Liver (tissue), 9 donors: ENCODE measurements around the gene P4HA2. TPM values are rescaled to one million over a fixed set of nuclear protein-coding genes. Genes with fewer than 3 reads are reported as not detected.

Experiments
- DNase-seq: peaks from one replicate; pipeline ENCODE4 v3.0.0-alpha.2; 2017; ENCODE audit warnings: low spot score
- H3K27ac ChIP-seq, 2 donors: one replicate each; pipeline ENCODE4 v1.7.0; 2013; ENCODE audit warnings: inconsistent platforms in 2 of 2, low read length in 2 of 2, control low read depth in 1 of 2, low read depth in 1 of 2, mild to moderate bottlenecking in 1 of 2
- H3K27me3 ChIP-seq, 4 donors: one replicate each; pipeline versions ENCODE4 v1.6.1 to v1.7.0; 2013; ENCODE audit warnings: low read length in 3 of 4, inconsistent platforms in 1 of 4, mild to moderate bottlenecking in 1 of 4, moderate library complexity in 1 of 4; ENCODE audit not compliant: control insufficient read depth in 4 of 4, insufficient read depth in 4 of 4
- H3K36me3 ChIP-seq, 4 donors: one replicate each; pipeline versions ENCODE4 v1.6.1 to v1.7.0; 2013; ENCODE audit warnings: low read length in 3 of 4, mild to moderate bottlenecking in 3 of 4, low read depth in 1 of 4, moderate library complexity in 1 of 4; ENCODE audit not compliant: control insufficient read depth in 4 of 4, insufficient read depth in 3 of 4
- H3K4me1 ChIP-seq, 4 donors: one replicate each; pipeline versions ENCODE4 v1.6.1 to v1.7.0; 2013; ENCODE audit warnings: low read length in 3 of 4, mild to moderate bottlenecking in 3 of 4, moderate library complexity in 1 of 4; ENCODE audit not compliant: control insufficient read depth in 4 of 4, insufficient read depth in 4 of 4
- H3K4me3 ChIP-seq, 3 donors: one replicate each; pipeline versions ENCODE4 v1.6.1 to v1.7.0; 2013; ENCODE audit warnings: low read length in 3 of 3, control low read depth in 1 of 3, low read depth in 1 of 3, mild to moderate bottlenecking in 1 of 3
- H3K9ac ChIP-seq, 2 donors: one replicate each; pipeline ENCODE4 v1.7.0; 2013; ENCODE audit warnings: low read length in 2 of 2, mild to moderate bottlenecking in 2 of 2, moderate library complexity in 2 of 2, control low read depth in 1 of 2, low read depth in 1 of 2
- H3K9me3 ChIP-seq, 4 donors: one replicate each; pipeline versions ENCODE4 v1.6.1 to v1.7.0; 2013; ENCODE audit warnings: low read length in 3 of 4; ENCODE audit not compliant: control insufficient read depth in 4 of 4
- EGR1 ChIP-seq, 2 donors: IDR thresholded peaks; 2 replicates each; pipeline ENCODE4 v1.6.1; 2016 to 2018; ENCODE audit warnings: antibody characterized with exemption in 2 of 2, low read depth in 2 of 2
- FOXA1 ChIP-seq: IDR thresholded peaks from 2 replicates; pipeline ENCODE4 v1.6.1; 2016; ENCODE audit warnings: antibody characterized with exemption
- FOXA2 ChIP-seq: IDR thresholded peaks from 2 replicates; pipeline ENCODE4 v1.6.1; 2016; ENCODE audit warnings: antibody characterized with exemption
- GABPA ChIP-seq, 2 donors: IDR thresholded peaks in 1 of 2; conservative IDR thresholded peaks in 1 of 2; 2 replicates each; pipeline ENCODE4 v1.6.1; 2016; ENCODE audit warnings: antibody characterized with exemption in 2 of 2, mild to moderate bottlenecking in 1 of 2, moderate library complexity in 1 of 2
- HNF4A ChIP-seq, 2 donors: conservative IDR thresholded peaks; 2 replicates each; pipeline ENCODE4 v1.6.1; 2016; ENCODE audit warnings: antibody characterized with exemption in 2 of 2, mild to moderate bottlenecking in 2 of 2
- HNF4G ChIP-seq: IDR thresholded peaks from 2 replicates; pipeline ENCODE4 v1.6.1; 2016; ENCODE audit warnings: antibody characterized with exemption
- JUND ChIP-seq, 2 donors: IDR thresholded peaks; 2 replicates each; pipeline ENCODE4 v1.6.1; 2016; ENCODE audit warnings: antibody characterized with exemption in 2 of 2
- NR2F2 ChIP-seq: IDR thresholded peaks from 2 replicates; pipeline ENCODE4 v1.6.1; 2016; ENCODE audit warnings: antibody characterized with exemption
- RAD21 ChIP-seq, 2 donors: IDR thresholded peaks; 2 replicates each; pipeline ENCODE4 v1.6.1; 2016; ENCODE audit warnings: antibody characterized with exemption in 2 of 2, mild to moderate bottlenecking in 2 of 2
- RXRA ChIP-seq, 2 donors: IDR thresholded peaks; 2 replicates each; pipeline ENCODE4 v1.6.1; 2017 to 2018; ENCODE audit warnings: antibody characterized with exemption in 2 of 2, mild to moderate bottlenecking in 1 of 2
- SP1 ChIP-seq: IDR thresholded peaks from 2 replicates; pipeline ENCODE4 v1.6.1; 2018; ENCODE audit warnings: antibody characterized with exemption, mild to moderate bottlenecking
- TAF1 ChIP-seq: conservative IDR thresholded peaks from 2 replicates; pipeline ENCODE4 v1.6.1; 2016; ENCODE audit warnings: antibody characterized with exemption, mild to moderate bottlenecking
- YY1 ChIP-seq: IDR thresholded peaks from 2 replicates; pipeline ENCODE4 v1.6.1; 2016; ENCODE audit warnings: antibody characterized with exemption, mild to moderate bottlenecking
- WGBS: extraction: QIAGEN DNeasy Blood & Tissue Kit; methylation state at CpG from one replicate; pipeline ENCODE4 v1.1.7; 2013; 5-methylcytosine and 5-hydroxymethylcytosine counted together
- polyA plus RNA-seq, 2 donors: library from polyadenylated mRNA; stranded (reverse) in 1 of 2; unstranded in 1 of 2; fragments of 200-250 nt in 1 of 2; fragments of >200 nt in 1 of 2; fragmentation: Nextera tagmentation in 1 of 2; extraction: Ambion mirVana in 1 of 2; gene quantifications; one replicate each; pipeline versions ENCODE4 v1.2.1 to v1.2.3, GENCODE V29; 2013 to 2015
- total RNA-seq, 2 donors: library from RNA; depleted of rRNA; stranded (reverse); fragments of >200 nt; gene quantifications; one replicate each; pipeline ENCODE4 v1.2.3, GENCODE V29; 2014
- TF ChIP-seq, protein P1 (sequence below): IDR thresholded peaks from 2 replicates; pipeline ENCODE4 v1.6.1; 2016; ENCODE audit warnings: antibody characterized with exemption
- TF ChIP-seq, protein P2 (sequence below): IDR thresholded peaks from 2 replicates; pipeline ENCODE4 v1.6.1; 2016; ENCODE audit warnings: antibody characterized with exemption
- TF ChIP-seq, protein P3 (sequence below): fragments of 150-350 bp; IDR thresholded peaks from 2 replicates; pipeline ENCODE4 v1.5.1; 2017; ENCODE audit warnings: improper control_type of control experiment, low read depth, low read length; ENCODE audit not compliant: missing input control
- TF ChIP-seq, protein P4 (sequence below): IDR thresholded peaks from 2 replicates; pipeline ENCODE4 v1.6.1; 2016; ENCODE audit warnings: antibody characterized with exemption, mild to moderate bottlenecking
- donor health status: healthy.
- donor health status: healthy.
- donor health status: healthy.
- donor health status: healthy.
- donor health status: healthy.

Gene P4HA2
- total and polyA plus RNA-seq, 4 donors = 4.6 to 7.9 (median 6.1) TPM

DNA sequence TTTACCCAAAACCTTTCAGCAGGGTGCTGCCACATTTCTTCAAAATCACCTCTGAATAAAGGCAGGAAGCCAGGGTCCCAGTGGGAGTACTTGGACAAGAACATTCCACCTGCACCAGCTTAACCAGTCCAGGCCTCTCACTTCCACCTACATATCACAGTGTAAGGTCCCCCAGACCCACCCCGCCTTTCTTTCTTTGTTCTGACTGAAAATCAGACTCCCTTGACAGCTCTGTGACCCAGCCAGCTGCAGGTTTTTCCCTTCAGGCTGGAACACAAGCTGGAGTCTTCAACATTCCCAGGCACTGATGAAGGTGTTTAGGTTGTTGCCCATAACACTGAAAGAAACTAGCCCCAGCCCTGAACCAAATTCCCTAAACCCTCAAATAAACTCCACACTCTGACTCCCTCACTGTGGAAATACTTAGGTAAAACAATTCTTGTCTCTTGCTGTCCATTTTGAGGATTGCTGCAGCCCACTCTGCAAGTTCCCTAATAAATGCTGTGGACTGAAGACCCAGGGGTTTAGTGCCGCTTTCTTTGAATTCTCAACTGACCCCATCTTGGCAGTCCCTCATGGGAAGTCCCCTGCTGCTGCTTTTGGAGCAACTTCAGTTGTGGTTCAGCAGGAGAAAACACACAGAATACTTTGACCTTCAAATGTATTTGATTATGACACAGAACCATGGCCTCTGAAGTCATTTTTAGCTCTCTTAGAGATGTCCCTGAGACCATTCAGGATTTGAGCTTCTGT is 24.8 kb downstream of the P4HA2 start:
- TF ChIP-seq HNF4G (no peak), JUND (IDR thresholded peaks at IDR 0.05) (no peak), HNF4A (conservative IDR thresholded peaks at IDR 0.05) (no peak), NR2F2 (no peak), TAF1 (no peak), FOXA2 (no peak), EGR1 (IDR thresholded peaks at IDR 0.05; ENCODE audit: low read depth in 2 of 2) (no peak), YY1 (no peak), RAD21 (IDR thresholded peaks at IDR 0.05) (no peak), SP1 (no peak), GABPA (IDR thresholded peaks at IDR 0.05 in 1 of 2, conservative IDR thresholded peaks at IDR 0.05 in 1 of 2) (no peak), RXRA (IDR thresholded peaks at IDR 0.05) (no peak), FOXA1 (no peak)
- TF ChIP-seq, protein P1, sequence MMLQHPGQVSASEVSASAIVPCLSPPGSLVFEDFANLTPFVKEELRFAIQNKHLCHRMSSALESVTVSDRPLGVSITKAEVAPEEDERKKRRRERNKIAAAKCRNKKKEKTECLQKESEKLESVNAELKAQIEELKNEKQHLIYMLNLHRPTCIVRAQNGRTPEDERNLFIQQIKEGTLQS = no peak
- TF ChIP-seq, protein P2, sequence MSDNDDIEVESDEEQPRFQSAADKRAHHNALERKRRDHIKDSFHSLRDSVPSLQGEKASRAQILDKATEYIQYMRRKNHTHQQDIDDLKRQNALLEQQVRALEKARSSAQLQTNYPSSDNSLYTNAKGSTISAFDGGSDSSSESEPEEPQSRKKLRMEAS = no peak
- TF ChIP-seq, protein P3, sequence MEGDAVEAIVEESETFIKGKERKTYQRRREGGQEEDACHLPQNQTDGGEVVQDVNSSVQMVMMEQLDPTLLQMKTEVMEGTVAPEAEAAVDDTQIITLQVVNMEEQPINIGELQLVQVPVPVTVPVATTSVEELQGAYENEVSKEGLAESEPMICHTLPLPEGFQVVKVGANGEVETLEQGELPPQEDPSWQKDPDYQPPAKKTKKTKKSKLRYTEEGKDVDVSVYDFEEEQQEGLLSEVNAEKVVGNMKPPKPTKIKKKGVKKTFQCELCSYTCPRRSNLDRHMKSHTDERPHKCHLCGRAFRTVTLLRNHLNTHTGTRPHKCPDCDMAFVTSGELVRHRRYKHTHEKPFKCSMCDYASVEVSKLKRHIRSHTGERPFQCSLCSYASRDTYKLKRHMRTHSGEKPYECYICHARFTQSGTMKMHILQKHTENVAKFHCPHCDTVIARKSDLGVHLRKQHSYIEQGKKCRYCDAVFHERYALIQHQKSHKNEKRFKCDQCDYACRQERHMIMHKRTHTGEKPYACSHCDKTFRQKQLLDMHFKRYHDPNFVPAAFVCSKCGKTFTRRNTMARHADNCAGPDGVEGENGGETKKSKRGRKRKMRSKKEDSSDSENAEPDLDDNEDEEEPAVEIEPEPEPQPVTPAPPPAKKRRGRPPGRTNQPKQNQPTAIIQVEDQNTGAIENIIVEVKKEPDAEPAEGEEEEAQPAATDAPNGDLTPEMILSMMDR = no peak
- TF ChIP-seq, protein P4, sequence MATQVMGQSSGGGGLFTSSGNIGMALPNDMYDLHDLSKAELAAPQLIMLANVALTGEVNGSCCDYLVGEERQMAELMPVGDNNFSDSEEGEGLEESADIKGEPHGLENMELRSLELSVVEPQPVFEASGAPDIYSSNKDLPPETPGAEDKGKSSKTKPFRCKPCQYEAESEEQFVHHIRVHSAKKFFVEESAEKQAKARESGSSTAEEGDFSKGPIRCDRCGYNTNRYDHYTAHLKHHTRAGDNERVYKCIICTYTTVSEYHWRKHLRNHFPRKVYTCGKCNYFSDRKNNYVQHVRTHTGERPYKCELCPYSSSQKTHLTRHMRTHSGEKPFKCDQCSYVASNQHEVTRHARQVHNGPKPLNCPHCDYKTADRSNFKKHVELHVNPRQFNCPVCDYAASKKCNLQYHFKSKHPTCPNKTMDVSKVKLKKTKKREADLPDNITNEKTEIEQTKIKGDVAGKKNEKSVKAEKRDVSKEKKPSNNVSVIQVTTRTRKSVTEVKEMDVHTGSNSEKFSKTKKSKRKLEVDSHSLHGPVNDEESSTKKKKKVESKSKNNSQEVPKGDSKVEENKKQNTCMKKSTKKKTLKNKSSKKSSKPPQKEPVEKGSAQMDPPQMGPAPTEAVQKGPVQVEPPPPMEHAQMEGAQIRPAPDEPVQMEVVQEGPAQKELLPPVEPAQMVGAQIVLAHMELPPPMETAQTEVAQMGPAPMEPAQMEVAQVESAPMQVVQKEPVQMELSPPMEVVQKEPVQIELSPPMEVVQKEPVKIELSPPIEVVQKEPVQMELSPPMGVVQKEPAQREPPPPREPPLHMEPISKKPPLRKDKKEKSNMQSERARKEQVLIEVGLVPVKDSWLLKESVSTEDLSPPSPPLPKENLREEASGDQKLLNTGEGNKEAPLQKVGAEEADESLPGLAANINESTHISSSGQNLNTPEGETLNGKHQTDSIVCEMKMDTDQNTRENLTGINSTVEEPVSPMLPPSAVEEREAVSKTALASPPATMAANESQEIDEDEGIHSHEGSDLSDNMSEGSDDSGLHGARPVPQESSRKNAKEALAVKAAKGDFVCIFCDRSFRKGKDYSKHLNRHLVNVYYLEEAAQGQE = no peak
- no peak for DNase-seq
- H3K4me3 ChIP-seq = no peak overlapping the region
- WGBS = 97% methylated on average over 2 of the region's 2 CpGs
- H3K27ac ChIP-seq = no peak overlapping the region
- H3K4me1 ChIP-seq = peaks cover 0 to 2% (median 0%) of the 10 kb centered on the region in 4 donors
- no peak overlapping the region for H3K9ac ChIP-seq
- H3K9me3 ChIP-seq = no peaks in the 10 kb centered on the region
- H3K36me3 ChIP-seq = peaks cover 0 to 5% (median under 1%) of the 10 kb centered on the region in 4 donors
- no peaks in the 10 kb centered on the region for H3K27me3 ChIP-seq

DNA sequence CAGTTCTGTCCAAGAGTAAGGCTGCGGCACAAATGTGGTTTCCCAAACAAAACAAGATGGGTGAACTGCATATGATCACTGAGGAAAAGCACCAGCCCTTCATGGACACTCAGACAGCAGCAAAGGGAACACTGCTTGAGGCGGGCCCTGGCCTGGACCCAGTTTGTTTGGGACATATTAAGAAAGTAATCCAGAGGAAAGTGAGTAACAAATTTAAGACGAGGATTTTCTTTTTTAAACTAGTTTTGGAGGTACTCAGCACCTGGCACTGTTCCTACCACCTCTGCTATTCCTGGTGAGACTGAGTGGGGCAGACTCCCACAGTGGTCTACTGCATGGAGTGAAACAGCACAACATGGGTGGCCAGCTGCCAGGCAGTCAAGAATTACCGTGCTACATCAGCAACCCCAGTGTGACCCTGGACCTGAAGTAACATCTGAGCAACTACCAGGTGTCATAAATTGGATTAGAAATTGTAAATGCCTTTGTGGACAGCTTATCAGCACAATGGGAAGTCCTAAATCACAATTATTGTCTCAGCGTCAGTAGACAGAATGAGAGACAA is 28.5 kb downstream of the P4HA2 start:
- Histone ChIP-seq H3K27ac (no peak overlapping the region), H3K36me3 (peaks cover 0 to 5% (median under 1%) of the 10 kb centered on the region in 4 donors), H3K4me3 (no peak overlapping the region), H3K27me3 (no peaks in the 10 kb centered on the region), H3K9ac (no peak overlapping the region), H3K9me3 (no peaks in the 10 kb centered on the region), H3K4me1 (peaks cover 0 to 2% (median 0%) of the 10 kb centered on the region in 4 donors)
- WGBS = 93% methylated on average over 5 of the region's 5 CpGs
- DNase-seq = no peak
- TF ChIP-seq, protein P1 = no peak
- TF ChIP-seq NR2F2 (no peak), FOXA2 (no peak), FOXA1 (no peak), HNF4G (no peak), HNF4A (conservative IDR thresholded peaks at IDR 0.05) (no peak), RXRA (IDR thresholded peaks at IDR 0.05) (no peak), YY1 (no peak), SP1 (no peak)
- TF ChIP-seq, protein P2 = no peak
- TF ChIP-seq, protein P4 = no peak
- TF ChIP-seq, protein P3 = no peak
